HL-60 (cell line): Measurements from ENCODE around the gene NR5A2.

Source experiments
- CTCF ChIP-seq: IDR thresholded peaks from one replicate; pipeline ENCODE4 v1.5.1; 2011; ENCODE audit warnings: low read length, control low read depth, inconsistent platforms; ENCODE audit not compliant: insufficient read depth
- POLR2AphosphoS5 ChIP-seq: IDR thresholded peaks from 2 replicates; pipeline ENCODE4 v1.6.1; 2012; ENCODE audit warnings: low read depth
- REST ChIP-seq: IDR thresholded peaks from 2 replicates; pipeline ENCODE4 v1.6.1; 2012; ENCODE audit warnings: low read depth; ENCODE audit not compliant: insufficient replicate concordance

- TF ChIP-seq REST (no peak), CTCF (no peak), POLR2AphosphoS5 (no peak)
These were observed 153.3 kb downstream of the NR5A2 start for GRCh38 chr1:200180821-200181220.
